GM12878 (cell line): Measurements from ENCODE around the gene CCNC. TPM values are rescaled to one million over a fixed set of nuclear protein-coding genes. Genes with fewer than 3 reads are reported as not detected.

Experiments used
- ATAC-seq: fragments of 200-7000 bp; cut with Tn5 transposase; 3 replicates; pipeline ENCODE4 v1.9.1; 2020; ENCODE audit warnings: mild to moderate bottlenecking, moderate library complexity
- BruUV-seq: library from RNA; stranded (reverse); fragments of 400-500 nt; replicated peaks from 2 replicates; lab custom pipeline; 2021; lab: Mats Ljungman, UMichigan
- CTCF ChIA-PET: fragments of 300-600 bp; sonication (Branson Sonifier 250); formaldehyde crosslinking; extraction: SDS; loops from one replicate; lab custom pipeline; 2021; ENCODE audit warnings: inconsistent platforms; lab: Yijun Ruan, JAX
- POLR2A ChIA-PET: fragments of 350-600 bp; formaldehyde crosslinking; extraction: SDS; loops from one replicate; lab custom pipeline; 2021; ENCODE audit warnings: inconsistent platforms; lab: Charles Lee
- RAD21 ChIA-PET: fragments of 300-600 bp; sonication (Branson Sonifier 250); formaldehyde crosslinking; loops from one replicate; lab custom pipeline; 2023; ENCODE audit warnings: antibody characterized with exemption; ENCODE audit not compliant: unreplicated experiment; lab: Charles Lee
- SMC1A ChIA-PET: fragments of 300-600 bp; sonication (Branson Sonifier 250); formaldehyde crosslinking; loops from one replicate; lab custom pipeline; 2023; ENCODE audit not compliant: unreplicated experiment, uncharacterized antibody; lab: Charles Lee
- DNase-seq: peaks from one replicate; pipeline ENCODE4 v3.0.0-alpha.2; 2011; ENCODE audit warnings: low read depth, low spot score
- FAIRE-seq: peaks from 3 replicates; lab custom pipeline; 2011; peaks lifted over from hg19 to GRCh38; lab: Jason Lieb, UNC
- H2AFZ ChIP-seq: 2 replicates; pipeline ENCODE4 v1.6.0; 2011; ENCODE audit warnings: low read depth, low read length, control low read depth; ENCODE audit not compliant: control insufficient read depth
- H3K27ac ChIP-seq: 2 replicates; pipeline ENCODE4 v1.5.1; 2011; ENCODE audit warnings: control low read depth; ENCODE audit not compliant: control insufficient read depth, insufficient read depth
- H3K27me3 ChIP-seq, 2 experiments: replicated peaks in 1 of 2; 2 replicates each; pipeline versions ENCODE4 v1.6.0 to v1.6.1; 2011; ENCODE audit warnings: low read length in 1 of 2; ENCODE audit not compliant: control insufficient read depth in 2 of 2, insufficient read depth in 2 of 2
- H3K36me3 ChIP-seq, 2 experiments: 2 replicates each; pipeline ENCODE4 v1.5.1; 2011; ENCODE audit warnings: low read length in 1 of 2; ENCODE audit not compliant: control insufficient read depth in 2 of 2, insufficient read depth in 2 of 2
- H3K4me1 ChIP-seq: 2 replicates; pipeline ENCODE4 v1.6.1; 2011; ENCODE audit warnings: mild to moderate bottlenecking, low read length, moderate library complexity, mixed read lengths; ENCODE audit not compliant: control insufficient read depth, insufficient read depth
- H3K4me2 ChIP-seq: 2 replicates; pipeline ENCODE4 v1.6.0; 2011; ENCODE audit warnings: control low read depth; ENCODE audit not compliant: control insufficient read depth, insufficient read depth
- H3K4me3 ChIP-seq: fragments of 200-600 bp; sonication (generic); 2 replicates; pipeline ENCODE4 v1.5.1; 2016
- H3K79me2 ChIP-seq: 2 replicates; pipeline ENCODE4 v1.6.0; 2011; ENCODE audit warnings: low read length; ENCODE audit not compliant: control insufficient read depth, insufficient read depth
- H3K9ac ChIP-seq: 2 replicates; pipeline ENCODE4 v1.8.0; 2011; ENCODE audit warnings: low read length, control low read depth, mixed read lengths; ENCODE audit not compliant: control insufficient read depth, insufficient read depth
- H3K9me3 ChIP-seq: replicated peaks from 3 replicates; pipeline ENCODE4 v1.5.1; 2011; ENCODE audit warnings: mild to moderate bottlenecking, low read length; ENCODE audit not compliant: control insufficient read depth, insufficient read depth
- H4K20me1 ChIP-seq: 2 replicates; pipeline ENCODE4 v1.6.0; 2011; ENCODE audit not compliant: control insufficient read depth, insufficient read depth
- ASH2L ChIP-seq: fragments of 300-600, 200-600 bp; sonication (generic); IDR thresholded peaks from 2 replicates; pipeline ENCODE4 v1.6.1; 2017; ENCODE audit warnings: low read depth, mild to moderate bottlenecking, borderline replicate concordance
- CBFB ChIP-seq: IDR thresholded peaks from 2 replicates; pipeline ENCODE4 v1.6.1; 2016; ENCODE audit warnings: antibody characterized with exemption, low read depth
- CBX3 ChIP-seq: fragments of 200-600 bp; sonication (generic); IDR thresholded peaks from 2 replicates; pipeline ENCODE4 v1.6.1; 2016; ENCODE audit warnings: low read depth, borderline replicate concordance
- MEF2A ChIP-seq: IDR thresholded peaks from 2 replicates; pipeline ENCODE4 v1.6.1; 2011; ENCODE audit warnings: low read depth, mild to moderate bottlenecking, low read length, moderate library complexity; ENCODE audit not compliant: insufficient read depth
- MTA3 ChIP-seq: IDR thresholded peaks from 2 replicates; pipeline ENCODE4 v1.6.1; 2012; ENCODE audit warnings: low read length, inconsistent platforms, borderline replicate concordance
- NFXL1 ChIP-seq: fragments of 450-650 bp; IDR thresholded peaks from 2 replicates; pipeline ENCODE4 v1.6.1; 2017; ENCODE audit warnings: antibody characterized with exemption, mild to moderate bottlenecking, borderline replicate concordance
- NR2F1 ChIP-seq: fragments of 450-650 bp; conservative IDR thresholded peaks from 2 replicates; pipeline ENCODE4 v1.6.1; 2017; ENCODE audit warnings: mild to moderate bottlenecking
- RBBP5 ChIP-seq: fragments of 200-600 bp; sonication (generic); conservative IDR thresholded peaks from 2 replicates; pipeline ENCODE4 v1.6.1; 2016
- RUNX3 ChIP-seq: IDR thresholded peaks from 2 replicates; pipeline ENCODE4 v1.6.1; 2012; ENCODE audit warnings: low read length, inconsistent platforms
- TCF7 ChIP-seq: IDR thresholded peaks from 2 replicates; pipeline ENCODE4 v1.6.1; 2014; ENCODE audit warnings: antibody characterized with exemption, borderline replicate concordance
- WGBS: methylation state at CpG from one replicate; pipeline ENCODE4 v1.1.6; 2016; ENCODE audit warnings: low lambda C conversion rate; ENCODE audit not compliant: insufficient replicate concordance, insufficient coverage; ENCODE audit errors: missing lambda C conversion rate; 5-methylcytosine and 5-hydroxymethylcytosine counted together
- in situ Hi-C: fragments of 300-500 bp; cut with MboI; formaldehyde crosslinking; loops from 9 replicates; pipeline ENCODE4 v1.14.3; 2018; ENCODE audit warnings: mixed read lengths
- intact Hi-C: fragments of 100-400 bp; cut with micrococcal nuclease; formaldehyde crosslinking; loops from one replicate; pipeline ENCODE4 v1.14.2; 2022; ENCODE audit not compliant: unreplicated experiment
- polyA plus RNA-seq, 11 experiments: library from polyadenylated mRNA; depleted of rRNA in 4 of 11; unstranded in 6 of 11; stranded (reverse) in 5 of 11; fragments of >200 nt; fragmentation: Nextera tagmentation in 4 of 11; fragmentation: Illumina TruSeq in 1 of 11; extraction: Ambion mirVana in 4 of 11; extraction: Trizol in 1 of 11; gene quantifications; 1 replicate in 1 of 11; 2 replicates in 10 of 11; pipeline versions ENCODE4 v1.2.1 to v1.2.3, GENCODE V29; 2011 to 2016; ENCODE audit warnings: inconsistent platforms in 2 of 11, missing spikeins in 2 of 11, low read depth in 1 of 11
- total RNA-seq, 4 experiments: library from RNA; depleted of rRNA in 3 of 4; stranded (reverse); fragments of >200 nt in 3 of 4; fragmentation: Illumina TruSeq in 1 of 4; extraction: Trizol in 1 of 4; gene quantifications; 2 replicates each; pipeline versions ENCODE4 v1.2.1 to v1.2.3, GENCODE V29; 2013 to 2021
- TF ChIP-seq, protein P1 (sequence below): IDR thresholded peaks from 2 replicates; pipeline ENCODE4 v1.6.1; 2012; ENCODE audit warnings: improper control_type of control experiment, low read depth, low read length; ENCODE audit not compliant: insufficient replicate concordance
- TF ChIP-seq, protein P2 (sequence below): fragments of 450-650 bp; IDR thresholded peaks from 2 replicates; pipeline ENCODE4 v1.6.1; 2017; ENCODE audit warnings: low read depth, mild to moderate bottlenecking, moderate library complexity
- TF ChIP-seq, protein P3 (sequence below): fragments of 450-650 bp; IDR thresholded peaks from 2 replicates; pipeline ENCODE4 v1.6.1; 2017; ENCODE audit warnings: borderline replicate concordance
- TF ChIP-seq, protein P4 (sequence below): IDR thresholded peaks from 2 replicates; pipeline ENCODE4 v1.6.1; 2012; ENCODE audit warnings: low read depth, low read length, improper control_type of control experiment

The CCNC gene
- total and polyA plus RNA-seq, 10 of the 15 experiments (the other 5 are each of a cell fraction or from before 2014, with no cell fraction given) = 68.5 to 168 (median 99.4) TPM

DNA sequence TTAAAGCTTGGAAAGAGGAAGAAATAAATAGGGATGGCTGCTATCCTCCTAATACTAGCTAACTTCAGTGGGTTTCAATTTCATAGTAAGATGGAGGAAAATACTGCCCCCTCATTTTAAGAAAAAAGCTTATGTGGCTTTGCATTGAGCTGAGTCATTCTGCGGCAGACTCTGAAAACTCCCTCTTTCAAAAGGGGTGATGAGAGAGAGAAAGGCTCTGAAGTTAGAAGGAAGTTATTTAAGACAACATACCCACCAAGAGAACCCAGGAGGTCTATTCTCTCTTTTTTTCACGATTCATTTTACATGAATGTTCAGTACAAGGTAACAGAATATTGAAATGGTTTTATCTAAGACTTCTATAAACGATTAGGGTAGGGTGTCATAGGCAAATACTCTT lies 42.7 kb upstream of the CCNC start:
- Histone ChIP-seq H3K79me2 (no peaks in the 10 kb centered on the region), H3K27me3 (peaks cover 16 to 33% of the 10 kb centered on the region in 2 experiments), H4K20me1 (no peaks in the 10 kb centered on the region), H2AFZ (peak overlapping the region; percentile 54), H3K9me3 (peaks cover 6% of the 10 kb centered on the region; the same call in 2 of the 3 replicates), H3K4me3 (0 out of 2 replicates have a peak overlapping the region, but pooled peaks have one; percentile 3), H3K4me2 (peak overlapping the region; percentile 51; the same call in 1 of the 2 replicates), H3K27ac (peak overlapping the region; percentile 22; the same call in 1 of the 2 replicates), H3K4me1 (peaks cover 19% of the 10 kb centered on the region), H3K36me3 (no peaks in the 10 kb centered on the region), H3K9ac (no peak overlapping the region)
- CTCF ChIA-PET = interaction anchor here (0.7 to 2.5 kb wide), 6 partner anchors 9 to 281 kb away, joined by 3 to 8 read pairs (median 4); no protein-coding TSS in a partner anchor
- SMC1A ChIA-PET = interaction anchor here (0.9 to 1.8 kb wide), 5 partner anchors 22 to 143 kb away, joined by 3 to 7 read pairs (median 5); partner anchors contain the start of gene CCNC
- DNase-seq (peak; percentile 51), FAIRE-seq (peak; percentile 86), ATAC-seq (peak; percentile 74)
- RAD21 ChIA-PET = interaction anchor here (0.9 to 1.5 kb wide), 6 partner anchors 23 to 281 kb away, joined by 3 to 4 read pairs (median 3); no protein-coding TSS in a partner anchor
- 3% methylated on average over 3 of the region's 3 CpGs for WGBS
- POLR2A ChIA-PET = interaction anchor here (0.9 kb wide), 1 partner anchor 43 kb away, joined by 5 read pairs; the partner anchor contains the start of gene CCNC
- BruUV-seq = no TSS peak
- in situ Hi-C loops = no loop called here
- intact Hi-C loops = loop anchor here (5.0 kb wide), 3 partner anchors 94 to 279 kb away; partner anchors contain the start of gene USP45
- TF ChIP-seq, protein P1, sequence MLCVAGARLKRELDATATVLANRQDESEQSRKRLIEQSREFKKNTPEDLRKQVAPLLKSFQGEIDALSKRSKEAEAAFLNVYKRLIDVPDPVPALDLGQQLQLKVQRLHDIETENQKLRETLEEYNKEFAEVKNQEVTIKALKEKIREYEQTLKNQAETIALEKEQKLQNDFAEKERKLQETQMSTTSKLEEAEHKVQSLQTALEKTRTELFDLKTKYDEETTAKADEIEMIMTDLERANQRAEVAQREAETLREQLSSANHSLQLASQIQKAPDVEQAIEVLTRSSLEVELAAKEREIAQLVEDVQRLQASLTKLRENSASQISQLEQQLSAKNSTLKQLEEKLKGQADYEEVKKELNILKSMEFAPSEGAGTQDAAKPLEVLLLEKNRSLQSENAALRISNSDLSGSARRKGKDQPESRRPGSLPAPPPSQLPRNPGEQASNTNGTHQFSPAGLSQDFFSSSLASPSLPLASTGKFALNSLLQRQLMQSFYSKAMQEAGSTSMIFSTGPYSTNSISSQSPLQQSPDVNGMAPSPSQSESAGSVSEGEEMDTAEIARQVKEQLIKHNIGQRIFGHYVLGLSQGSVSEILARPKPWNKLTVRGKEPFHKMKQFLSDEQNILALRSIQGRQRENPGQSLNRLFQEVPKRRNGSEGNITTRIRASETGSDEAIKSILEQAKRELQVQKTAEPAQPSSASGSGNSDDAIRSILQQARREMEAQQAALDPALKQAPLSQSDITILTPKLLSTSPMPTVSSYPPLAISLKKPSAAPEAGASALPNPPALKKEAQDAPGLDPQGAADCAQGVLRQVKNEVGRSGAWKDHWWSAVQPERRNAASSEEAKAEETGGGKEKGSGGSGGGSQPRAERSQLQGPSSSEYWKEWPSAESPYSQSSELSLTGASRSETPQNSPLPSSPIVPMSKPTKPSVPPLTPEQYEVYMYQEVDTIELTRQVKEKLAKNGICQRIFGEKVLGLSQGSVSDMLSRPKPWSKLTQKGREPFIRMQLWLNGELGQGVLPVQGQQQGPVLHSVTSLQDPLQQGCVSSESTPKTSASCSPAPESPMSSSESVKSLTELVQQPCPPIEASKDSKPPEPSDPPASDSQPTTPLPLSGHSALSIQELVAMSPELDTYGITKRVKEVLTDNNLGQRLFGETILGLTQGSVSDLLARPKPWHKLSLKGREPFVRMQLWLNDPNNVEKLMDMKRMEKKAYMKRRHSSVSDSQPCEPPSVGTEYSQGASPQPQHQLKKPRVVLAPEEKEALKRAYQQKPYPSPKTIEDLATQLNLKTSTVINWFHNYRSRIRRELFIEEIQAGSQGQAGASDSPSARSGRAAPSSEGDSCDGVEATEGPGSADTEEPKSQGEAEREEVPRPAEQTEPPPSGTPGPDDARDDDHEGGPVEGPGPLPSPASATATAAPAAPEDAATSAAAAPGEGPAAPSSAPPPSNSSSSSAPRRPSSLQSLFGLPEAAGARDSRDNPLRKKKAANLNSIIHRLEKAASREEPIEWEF = no peak
- TF ChIP-seq, protein P2, sequence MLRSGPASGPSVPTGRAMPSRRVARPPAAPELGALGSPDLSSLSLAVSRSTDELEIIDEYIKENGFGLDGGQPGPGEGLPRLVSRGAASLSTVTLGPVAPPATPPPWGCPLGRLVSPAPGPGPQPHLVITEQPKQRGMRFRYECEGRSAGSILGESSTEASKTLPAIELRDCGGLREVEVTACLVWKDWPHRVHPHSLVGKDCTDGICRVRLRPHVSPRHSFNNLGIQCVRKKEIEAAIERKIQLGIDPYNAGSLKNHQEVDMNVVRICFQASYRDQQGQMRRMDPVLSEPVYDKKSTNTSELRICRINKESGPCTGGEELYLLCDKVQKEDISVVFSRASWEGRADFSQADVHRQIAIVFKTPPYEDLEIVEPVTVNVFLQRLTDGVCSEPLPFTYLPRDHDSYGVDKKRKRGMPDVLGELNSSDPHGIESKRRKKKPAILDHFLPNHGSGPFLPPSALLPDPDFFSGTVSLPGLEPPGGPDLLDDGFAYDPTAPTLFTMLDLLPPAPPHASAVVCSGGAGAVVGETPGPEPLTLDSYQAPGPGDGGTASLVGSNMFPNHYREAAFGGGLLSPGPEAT = peak; percentile 83
- peak; percentile 88 for TF ChIP-seq RUNX3
- TF ChIP-seq TCF7 = peak; percentile 13; the same call in 1 of the 2 replicates
- TF ChIP-seq MTA3 = peak; percentile 51; the same call in 1 of the 2 replicates
- TF ChIP-seq, protein P3, sequence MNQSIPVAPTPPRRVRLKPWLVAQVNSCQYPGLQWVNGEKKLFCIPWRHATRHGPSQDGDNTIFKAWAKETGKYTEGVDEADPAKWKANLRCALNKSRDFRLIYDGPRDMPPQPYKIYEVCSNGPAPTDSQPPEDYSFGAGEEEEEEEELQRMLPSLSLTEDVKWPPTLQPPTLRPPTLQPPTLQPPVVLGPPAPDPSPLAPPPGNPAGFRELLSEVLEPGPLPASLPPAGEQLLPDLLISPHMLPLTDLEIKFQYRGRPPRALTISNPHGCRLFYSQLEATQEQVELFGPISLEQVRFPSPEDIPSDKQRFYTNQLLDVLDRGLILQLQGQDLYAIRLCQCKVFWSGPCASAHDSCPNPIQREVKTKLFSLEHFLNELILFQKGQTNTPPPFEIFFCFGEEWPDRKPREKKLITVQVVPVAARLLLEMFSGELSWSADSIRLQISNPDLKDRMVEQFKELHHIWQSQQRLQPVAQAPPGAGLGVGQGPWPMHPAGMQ = no peak
- 0 out of 2 replicates have a peak, but pooled peaks have one; percentile 19 for TF ChIP-seq MEF2A
- TF ChIP-seq RBBP5 = no peak
- TF ChIP-seq CBX3 = no peak
- no peak for TF ChIP-seq ASH2L
- peak; percentile 51; the same call in 1 of the 2 replicates for TF ChIP-seq CBFB
- no peak for TF ChIP-seq NR2F1
- TF ChIP-seq NFXL1 = no peak
- TF ChIP-seq, protein P4, sequence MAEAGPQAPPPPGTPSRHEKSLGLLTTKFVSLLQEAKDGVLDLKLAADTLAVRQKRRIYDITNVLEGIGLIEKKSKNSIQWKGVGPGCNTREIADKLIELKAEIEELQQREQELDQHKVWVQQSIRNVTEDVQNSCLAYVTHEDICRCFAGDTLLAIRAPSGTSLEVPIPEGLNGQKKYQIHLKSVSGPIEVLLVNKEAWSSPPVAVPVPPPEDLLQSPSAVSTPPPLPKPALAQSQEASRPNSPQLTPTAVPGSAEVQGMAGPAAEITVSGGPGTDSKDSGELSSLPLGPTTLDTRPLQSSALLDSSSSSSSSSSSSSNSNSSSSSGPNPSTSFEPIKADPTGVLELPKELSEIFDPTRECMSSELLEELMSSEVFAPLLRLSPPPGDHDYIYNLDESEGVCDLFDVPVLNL = no peak
